ENCODE data around the gene CPEB2. TPM values are rescaled to one million over a fixed set of nuclear protein-coding genes. Genes with fewer than 3 reads are reported as not detected.

Gene CPEB2
- total RNA-seq, 4 donors from 2014 or later = 10.5 to 32.6 (median 22.6) TPM

GRCh38 chr4:15116509-15117079, 114.3 kb downstream of the CPEB2 start:
- DNase-seq = no peak
- no peaks in the 10 kb centered on the region for H3K27me3 ChIP-seq
- no peak overlapping the region for H3K4me3 ChIP-seq
- intact Hi-C loops (cut with DNase I) = no loop called here
- WGBS, 2 donors = 76 to 79% methylated on average over 2 of the region's 2 CpGs
- H3K4me1 ChIP-seq = no peaks in the 10 kb centered on the region
- H3K36me3 ChIP-seq = no peaks in the 10 kb centered on the region
- no peaks in the 10 kb centered on the region for H3K9me3 ChIP-seq
- no peak for TF ChIP-seq POLR2A (IDR thresholded peaks at IDR 0.05)
- TF ChIP-seq, protein P1, sequence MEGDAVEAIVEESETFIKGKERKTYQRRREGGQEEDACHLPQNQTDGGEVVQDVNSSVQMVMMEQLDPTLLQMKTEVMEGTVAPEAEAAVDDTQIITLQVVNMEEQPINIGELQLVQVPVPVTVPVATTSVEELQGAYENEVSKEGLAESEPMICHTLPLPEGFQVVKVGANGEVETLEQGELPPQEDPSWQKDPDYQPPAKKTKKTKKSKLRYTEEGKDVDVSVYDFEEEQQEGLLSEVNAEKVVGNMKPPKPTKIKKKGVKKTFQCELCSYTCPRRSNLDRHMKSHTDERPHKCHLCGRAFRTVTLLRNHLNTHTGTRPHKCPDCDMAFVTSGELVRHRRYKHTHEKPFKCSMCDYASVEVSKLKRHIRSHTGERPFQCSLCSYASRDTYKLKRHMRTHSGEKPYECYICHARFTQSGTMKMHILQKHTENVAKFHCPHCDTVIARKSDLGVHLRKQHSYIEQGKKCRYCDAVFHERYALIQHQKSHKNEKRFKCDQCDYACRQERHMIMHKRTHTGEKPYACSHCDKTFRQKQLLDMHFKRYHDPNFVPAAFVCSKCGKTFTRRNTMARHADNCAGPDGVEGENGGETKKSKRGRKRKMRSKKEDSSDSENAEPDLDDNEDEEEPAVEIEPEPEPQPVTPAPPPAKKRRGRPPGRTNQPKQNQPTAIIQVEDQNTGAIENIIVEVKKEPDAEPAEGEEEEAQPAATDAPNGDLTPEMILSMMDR (IDR thresholded peaks at IDR 0.05) = no peak
- H3K27ac ChIP-seq = no peak overlapping the region

GRCh38 chr4:15117270-15117946, 115.1 kb downstream of the CPEB2 start:
- WGBS, 2 donors = 38 to 49% methylated on average over 1 to 3 of the region's 3 CpGs
- intact Hi-C loops (cut with DNase I) = no loop called here

DNA sequence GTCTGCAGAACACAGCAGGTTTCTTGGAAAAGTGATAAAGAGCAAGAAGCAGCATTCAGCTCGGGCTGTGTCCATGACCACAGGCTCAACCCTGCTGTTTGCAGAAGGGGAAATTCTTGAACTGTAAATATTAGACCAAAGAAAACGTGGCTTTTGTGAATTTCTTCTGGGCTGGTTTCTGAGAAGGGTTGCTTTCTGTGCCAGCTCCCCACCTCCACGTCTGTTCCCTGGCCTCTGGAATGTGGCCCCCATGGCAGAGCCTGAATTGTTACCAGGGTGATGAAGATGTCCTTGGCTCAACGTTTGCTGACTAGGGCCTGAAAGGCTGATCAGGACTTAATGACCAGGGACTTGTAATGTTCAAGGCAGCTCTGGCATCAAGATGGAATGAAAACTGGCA, 116.0 kb downstream of the CPEB2 start:
- 29 to 39% methylated on average over 4 of the region's 4 CpGs for WGBS, 2 donors
- Histone ChIP-seq H3K27ac (no peak overlapping the region), H3K27me3 (no peaks in the 10 kb centered on the region), H3K4me1 (no peaks in the 10 kb centered on the region), H3K4me3 (no peak overlapping the region), H3K9me3 (no peaks in the 10 kb centered on the region), H3K36me3 (no peaks in the 10 kb centered on the region)
- TF ChIP-seq, protein P1 (IDR thresholded peaks at IDR 0.05) = no peak
- no peak for TF ChIP-seq POLR2A (IDR thresholded peaks at IDR 0.05)
- intact Hi-C loops (cut with DNase I) = no loop called here
- DNase-seq = no peak

More at GRCh38 chr4:15117270-15117946, 115.1 kb downstream of the CPEB2 start:
- Histone ChIP-seq H3K36me3 (no peaks in the 10 kb centered on the region), H3K4me1 (no peaks in the 10 kb centered on the region), H3K4me3 (no peak overlapping the region), H3K27me3 (no peaks in the 10 kb centered on the region), H3K27ac (no peak overlapping the region), H3K9me3 (no peaks in the 10 kb centered on the region)
- no peak for TF ChIP-seq POLR2A (IDR thresholded peaks at IDR 0.05)
- TF ChIP-seq, protein P1 (IDR thresholded peaks at IDR 0.05) = no peak
- no peak for DNase-seq

All from esophagus squamous epithelium (tissue), 5 donors.